ENCODE data around the gene PRKG1.

The PRKG1 gene

DNA sequence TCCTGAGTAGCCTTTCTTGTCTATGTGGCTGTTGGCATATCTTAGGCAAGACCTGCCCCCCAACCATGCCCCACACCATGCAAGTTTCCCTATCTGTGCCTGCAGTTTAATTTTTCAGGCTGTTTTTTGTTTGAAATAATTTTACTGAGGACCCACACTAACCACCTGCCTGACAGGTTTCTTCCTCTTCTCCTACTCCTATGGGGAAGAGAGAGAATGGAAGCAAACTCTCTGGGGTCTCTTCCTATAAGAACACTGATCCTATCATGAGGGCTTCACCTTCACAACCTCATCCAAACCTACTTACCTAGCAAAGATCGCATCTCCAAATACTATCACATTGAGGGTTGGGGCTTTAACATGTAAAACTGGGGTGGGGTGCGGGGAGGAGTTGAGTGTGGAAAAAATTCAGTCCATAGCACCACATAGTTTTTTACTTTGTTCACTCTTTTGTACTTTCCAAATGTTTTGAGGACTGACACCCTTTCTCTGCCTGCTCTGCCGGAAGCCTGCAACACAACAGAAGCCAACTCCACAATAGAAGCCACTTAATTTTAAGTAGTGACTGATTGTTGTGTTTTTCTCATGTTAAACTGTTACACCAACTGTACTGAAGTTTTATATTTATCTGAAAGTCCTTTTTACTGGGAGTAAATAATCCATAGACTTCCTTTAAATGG is 692.3 kb downstream of the PRKG1 start:
- TF ChIP-seq, protein P1, sequence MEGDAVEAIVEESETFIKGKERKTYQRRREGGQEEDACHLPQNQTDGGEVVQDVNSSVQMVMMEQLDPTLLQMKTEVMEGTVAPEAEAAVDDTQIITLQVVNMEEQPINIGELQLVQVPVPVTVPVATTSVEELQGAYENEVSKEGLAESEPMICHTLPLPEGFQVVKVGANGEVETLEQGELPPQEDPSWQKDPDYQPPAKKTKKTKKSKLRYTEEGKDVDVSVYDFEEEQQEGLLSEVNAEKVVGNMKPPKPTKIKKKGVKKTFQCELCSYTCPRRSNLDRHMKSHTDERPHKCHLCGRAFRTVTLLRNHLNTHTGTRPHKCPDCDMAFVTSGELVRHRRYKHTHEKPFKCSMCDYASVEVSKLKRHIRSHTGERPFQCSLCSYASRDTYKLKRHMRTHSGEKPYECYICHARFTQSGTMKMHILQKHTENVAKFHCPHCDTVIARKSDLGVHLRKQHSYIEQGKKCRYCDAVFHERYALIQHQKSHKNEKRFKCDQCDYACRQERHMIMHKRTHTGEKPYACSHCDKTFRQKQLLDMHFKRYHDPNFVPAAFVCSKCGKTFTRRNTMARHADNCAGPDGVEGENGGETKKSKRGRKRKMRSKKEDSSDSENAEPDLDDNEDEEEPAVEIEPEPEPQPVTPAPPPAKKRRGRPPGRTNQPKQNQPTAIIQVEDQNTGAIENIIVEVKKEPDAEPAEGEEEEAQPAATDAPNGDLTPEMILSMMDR (IDR thresholded peaks at IDR 0.05; ENCODE audit: low read depth, low read length) = no peak
- no peak for TF ChIP-seq EZH2phosphoT487 (IDR thresholded peaks at IDR 0.05; ENCODE audit: low read depth)
- no peaks in the 10 kb centered on the region for H4K20me1 ChIP-seq (ENCODE audit: insufficient read depth, low read length)
- H3K9me3 ChIP-seq (ENCODE audit: insufficient read depth, low read length) = no peaks in the 10 kb centered on the region

DNA sequence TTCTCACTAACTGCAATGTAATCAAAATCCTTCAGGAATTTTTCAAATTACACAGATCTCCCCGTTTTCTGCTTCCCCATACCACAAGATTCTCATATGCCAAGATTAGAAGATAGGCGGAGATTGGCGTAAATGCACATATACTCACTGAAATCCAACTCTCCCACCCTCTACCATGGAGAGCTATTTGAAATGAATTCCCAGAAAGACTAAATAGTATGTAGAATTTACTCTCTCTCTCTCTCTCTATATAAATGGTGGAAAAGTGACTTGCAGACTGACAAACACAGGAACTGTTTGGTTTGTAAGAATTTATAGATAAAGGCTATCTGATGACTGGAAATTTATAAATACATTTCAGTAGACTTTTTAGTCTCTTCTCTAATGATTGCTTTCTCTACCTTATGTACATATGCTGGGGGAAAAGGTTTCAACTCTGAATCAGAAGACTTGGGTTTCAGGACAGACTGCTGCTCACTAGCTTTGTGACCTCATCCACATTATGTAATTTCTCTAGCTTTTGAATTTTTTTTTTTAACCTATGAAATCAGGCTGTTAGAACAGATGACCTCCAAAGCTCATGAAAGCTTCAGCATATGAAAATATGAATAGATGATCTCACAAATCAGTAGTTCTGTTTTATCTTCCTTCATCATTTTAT is 692.9 kb downstream of the PRKG1 start:
- Histone ChIP-seq H3K4me2 (ENCODE audit: low read length) (no peak overlapping the region), H3K36me3 (replicated peaks; ENCODE audit: low read depth, low read length) (no peaks in the 10 kb centered on the region), H3K4me3 (ENCODE audit: low read length) (no peak overlapping the region), H2AFZ (ENCODE audit: low read depth, low read length) (no peak overlapping the region), H3K79me2 (ENCODE audit: low read length) (no peaks in the 10 kb centered on the region), H3K9me3 (ENCODE audit: insufficient read depth, low read length) (no peaks in the 10 kb centered on the region), H4K20me1 (ENCODE audit: insufficient read depth, low read length) (no peaks in the 10 kb centered on the region), H3K4me1 (ENCODE audit: low read length) (no peaks in the 10 kb centered on the region), H3K27me3 (ENCODE audit: low read depth, low read length) (no peaks in the 10 kb centered on the region), H3K27ac (ENCODE audit: low read length) (no peak overlapping the region), H3K9ac (ENCODE audit: low read length) (no peak overlapping the region)
- TF ChIP-seq, protein P1 (IDR thresholded peaks at IDR 0.05; ENCODE audit: low read depth, low read length) = no peak
- TF ChIP-seq EZH2phosphoT487 (IDR thresholded peaks at IDR 0.05; ENCODE audit: low read depth) = no peak

More for the DNA sequence above, 692.3 kb downstream of the PRKG1 start:
- Histone ChIP-seq H3K27ac (ENCODE audit: low read length) (no peak overlapping the region), H3K27me3 (ENCODE audit: low read depth, low read length) (no peaks in the 10 kb centered on the region), H3K4me1 (ENCODE audit: low read length) (no peaks in the 10 kb centered on the region), H3K36me3 (replicated peaks; ENCODE audit: low read depth, low read length) (no peaks in the 10 kb centered on the region), H3K4me3 (ENCODE audit: low read length) (no peak overlapping the region), H2AFZ (ENCODE audit: low read depth, low read length) (no peak overlapping the region), H3K4me2 (ENCODE audit: low read length) (no peak overlapping the region), H3K79me2 (ENCODE audit: low read length) (no peaks in the 10 kb centered on the region), H3K9ac (ENCODE audit: low read length) (no peak overlapping the region)

- Histone ChIP-seq H3K9me3 (ENCODE audit: insufficient read depth, low read length) (no peaks in the 10 kb centered on the region), H3K27ac (ENCODE audit: low read length) (no peak overlapping the region), H3K27me3 (ENCODE audit: low read depth, low read length) (no peaks in the 10 kb centered on the region)
Observed at GRCh38 chr10:51768886-51769465, 694.7 kb downstream of the PRKG1 start.

DNA sequence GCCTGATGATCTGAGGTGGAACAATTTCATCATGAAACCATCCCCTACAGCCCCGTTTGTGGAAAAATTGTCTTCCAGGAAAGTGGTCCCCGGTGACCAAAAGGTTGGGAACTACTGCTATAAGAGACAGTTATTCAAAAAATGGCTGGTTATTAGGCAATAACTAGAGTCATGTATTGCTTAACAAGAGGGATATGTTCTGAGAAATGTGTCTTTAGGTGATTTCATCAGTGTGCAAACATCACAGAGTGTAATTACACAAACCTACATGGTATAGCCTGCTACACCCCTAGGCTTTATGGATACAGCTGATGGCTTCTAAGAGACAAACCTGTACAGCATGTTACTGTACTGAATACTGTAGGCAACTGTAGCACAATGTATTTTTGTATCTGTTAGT is 696.4 kb downstream of the PRKG1 start:
- H3K9me3 ChIP-seq (ENCODE audit: insufficient read depth, low read length) = no peaks in the 10 kb centered on the region
- no peak overlapping the region for H3K4me3 ChIP-seq (ENCODE audit: low read length)
- no peak overlapping the region for H3K4me2 ChIP-seq (ENCODE audit: low read length)
- no peaks in the 10 kb centered on the region for H3K4me1 ChIP-seq (ENCODE audit: low read length)
- H4K20me1 ChIP-seq (ENCODE audit: insufficient read depth, low read length) = no peaks in the 10 kb centered on the region
- no peak overlapping the region for H2AFZ ChIP-seq (ENCODE audit: low read depth, low read length)
- H3K27me3 ChIP-seq (ENCODE audit: low read depth, low read length) = no peaks in the 10 kb centered on the region
- no peaks in the 10 kb centered on the region for H3K79me2 ChIP-seq (ENCODE audit: low read length)
- no peaks in the 10 kb centered on the region for H3K36me3 ChIP-seq (replicated peaks; ENCODE audit: low read depth, low read length)
- H3K27ac ChIP-seq (ENCODE audit: low read length) = no peak overlapping the region
- H3K9ac ChIP-seq (ENCODE audit: low read length) = no peak overlapping the region
- TF ChIP-seq, protein P1 (IDR thresholded peaks at IDR 0.05; ENCODE audit: low read depth, low read length) = no peak
- no peak for TF ChIP-seq EZH2phosphoT487 (IDR thresholded peaks at IDR 0.05; ENCODE audit: low read depth)

More at GRCh38 chr10:51768886-51769465, 694.7 kb downstream of the PRKG1 start:
- no peak overlapping the region for H2AFZ ChIP-seq (ENCODE audit: low read depth, low read length)
- H3K79me2 ChIP-seq (ENCODE audit: low read length) = no peaks in the 10 kb centered on the region
- TF ChIP-seq, protein P1 (IDR thresholded peaks at IDR 0.05; ENCODE audit: low read depth, low read length) = no peak
- no peak for TF ChIP-seq EZH2phosphoT487 (IDR thresholded peaks at IDR 0.05; ENCODE audit: low read depth)
- no peaks in the 10 kb centered on the region for H4K20me1 ChIP-seq (ENCODE audit: insufficient read depth, low read length)
- no peaks in the 10 kb centered on the region for H3K4me1 ChIP-seq (ENCODE audit: low read length)
- no peaks in the 10 kb centered on the region for H3K36me3 ChIP-seq (replicated peaks; ENCODE audit: low read depth, low read length)
- no peak overlapping the region for H3K9ac ChIP-seq (ENCODE audit: low read length)
- no peak overlapping the region for H3K4me3 ChIP-seq (ENCODE audit: low read length)
- H3K4me2 ChIP-seq (ENCODE audit: low read length) = no peak overlapping the region

All from OCI-LY3 (cell line).